B cell (primary cell): ENCODE data around the gene ABL1.

Experiments used
- EZH2 ChIP-seq: IDR thresholded peaks from 2 replicates; pipeline ENCODE4 v1.6.1; 2012; ENCODE audit warnings: borderline replicate concordance, low read depth, mild to moderate bottlenecking, moderate library complexity, low read length; ENCODE audit not compliant: insufficient read depth, poor library complexity, severe bottlenecking
- TF ChIP-seq, protein P1 (sequence below): fragments of 200-600 bp; IDR thresholded peaks from one replicate; pipeline ENCODE4 v1.8.0; 2022; ENCODE audit warnings: antibody characterized with exemption, mild to moderate bottlenecking

GRCh38 chr9:130865921-130866320, 30.9 kb downstream of the ABL1 start:
- TF ChIP-seq, protein P1, sequence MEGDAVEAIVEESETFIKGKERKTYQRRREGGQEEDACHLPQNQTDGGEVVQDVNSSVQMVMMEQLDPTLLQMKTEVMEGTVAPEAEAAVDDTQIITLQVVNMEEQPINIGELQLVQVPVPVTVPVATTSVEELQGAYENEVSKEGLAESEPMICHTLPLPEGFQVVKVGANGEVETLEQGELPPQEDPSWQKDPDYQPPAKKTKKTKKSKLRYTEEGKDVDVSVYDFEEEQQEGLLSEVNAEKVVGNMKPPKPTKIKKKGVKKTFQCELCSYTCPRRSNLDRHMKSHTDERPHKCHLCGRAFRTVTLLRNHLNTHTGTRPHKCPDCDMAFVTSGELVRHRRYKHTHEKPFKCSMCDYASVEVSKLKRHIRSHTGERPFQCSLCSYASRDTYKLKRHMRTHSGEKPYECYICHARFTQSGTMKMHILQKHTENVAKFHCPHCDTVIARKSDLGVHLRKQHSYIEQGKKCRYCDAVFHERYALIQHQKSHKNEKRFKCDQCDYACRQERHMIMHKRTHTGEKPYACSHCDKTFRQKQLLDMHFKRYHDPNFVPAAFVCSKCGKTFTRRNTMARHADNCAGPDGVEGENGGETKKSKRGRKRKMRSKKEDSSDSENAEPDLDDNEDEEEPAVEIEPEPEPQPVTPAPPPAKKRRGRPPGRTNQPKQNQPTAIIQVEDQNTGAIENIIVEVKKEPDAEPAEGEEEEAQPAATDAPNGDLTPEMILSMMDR = no peak
- no peak for TF ChIP-seq EZH2
